Adrenal gland (tissue), 12 donors: ENCODE measurements around the gene FAM53B. TPM values are rescaled to one million over a fixed set of nuclear protein-coding genes. Genes with fewer than 3 reads are reported as not detected.

Experiments
- DNase-seq, 7 donors: peaks; one replicate each; pipeline ENCODE4 v3.0.0-alpha.2; 2019 to 2020
- H3K27ac ChIP-seq, 5 donors: fragments of 200-600 bp; sonication (generic) in 4 of 5; 1 replicate in 3 of 5; 2 replicates in 2 of 5; pipeline versions ENCODE4 v1.5.1 to v1.8.0; 2016 to 2020; ENCODE audit warnings: mild to moderate bottlenecking in 1 of 5
- H3K27me3 ChIP-seq: fragments of 200-600 bp; 2 replicates; pipeline ENCODE4 v1.8.0; 2021
- H3K36me3 ChIP-seq, 2 donors: fragments of 200-600 bp; replicated peaks in 1 of 2; 1 replicate in 1 of 2; 2 replicates in 1 of 2; pipeline versions ENCODE4 v1.5.1 to v1.8.0; 2018 to 2022
- H3K4me1 ChIP-seq, 2 donors: fragments of 200-600 bp; replicated peaks in 1 of 2; 1 replicate in 1 of 2; 2 replicates in 1 of 2; pipeline versions ENCODE4 v1.5.1 to v1.8.0; 2018 to 2021
- H3K4me3 ChIP-seq, 4 donors: fragments of 200-600 bp; sonication (generic) in 3 of 4; one replicate each; pipeline ENCODE4 v1.5.1; 2016 to 2018
- H3K9me3 ChIP-seq, 3 donors: fragments of 200-600 bp; sonication (generic) in 1 of 3; replicated peaks in 1 of 3; 1 replicate in 2 of 3; 2 replicates in 1 of 3; pipeline versions ENCODE4 v1.5.1 to v1.8.0; 2016 to 2021
- POLR2A ChIP-seq, 2 donors: fragments of 450-650 bp; IDR thresholded peaks; one replicate each; pipeline ENCODE4 v1.6.1; 2017; ENCODE audit warnings: antibody characterized with exemption in 2 of 2, mild to moderate bottlenecking in 2 of 2, moderate library complexity in 1 of 2
- WGBS, 4 donors: extraction: QIAGEN DNeasy Blood & Tissue Kit in 2 of 4; methylation state at CpG; one replicate each; pipeline versions ENCODE4 v1.1.5 to v1.1.7; 2013 to 2017; 5-methylcytosine and 5-hydroxymethylcytosine counted together
- intact Hi-C, 2 donors: fragments of 100-400 bp; cut with DNase I; formaldehyde crosslinking; loops; one replicate each; pipeline versions ENCODE4 v1.14.1 to v1.15.0; 2022 to 2023
- polyA plus RNA-seq, 3 donors: library from polyadenylated mRNA; stranded (reverse); fragments of 200-250 nt in 2 of 3; fragments of 350-450 nt in 1 of 3; fragmentation: Illumina TruSeq in 1 of 3; extraction: RNeasy Lipid Tissue Mini Kit (QIAGEN cat#74804) in 1 of 3; gene quantifications; one replicate each; pipeline ENCODE4 v1.2.3, GENCODE V29; 2013 to 2014
- total RNA-seq, 9 donors: library from RNA; depleted of rRNA in 4 of 9; stranded (reverse); fragments of >200 nt in 4 of 9; fragments of 120-200 nt in 1 of 9; fragmentation: NEBNext Ultra II Directional in 1 of 9; extraction: Animal tissue kit (Norgen Biotek cat#: 25700) in 1 of 9; gene quantifications; one replicate each; pipeline versions ENCODE4 v1.1.0 to v1.2.4, GENCODE V29; 2013 to 2023
- TF ChIP-seq, protein P1 (sequence below), 6 experiments: fragments of 450-650 bp in 4 of 6; fragments of 200-600 bp in 2 of 6; sonication (generic) in 1 of 6; IDR thresholded peaks; 1 replicate in 5 of 6; 2 replicates in 1 of 6; pipeline versions ENCODE4 v1.5.1 to v1.8.0; 2016 to 2021; ENCODE audit warnings: antibody characterized with exemption in 6 of 6, mild to moderate bottlenecking in 2 of 6, moderate library complexity in 1 of 6
- donor health status: healthy with polysubstance abuse.
- donor health status: Bipolar disorder and iron deficiency.
- donor health status: DM: yes; HTN: yes; CAD: no.
- donor health status: DM: no; HTN: no; CAD: no.
- donor health status: DM: no; HTN: no; CAD: no.
- donor health status: DM: yes; HTN: yes; CAD: no.

The FAM53B gene
- total and polyA plus RNA-seq, 12 donors = 15.1 to 90.9 (median 65.5) TPM

DNA sequence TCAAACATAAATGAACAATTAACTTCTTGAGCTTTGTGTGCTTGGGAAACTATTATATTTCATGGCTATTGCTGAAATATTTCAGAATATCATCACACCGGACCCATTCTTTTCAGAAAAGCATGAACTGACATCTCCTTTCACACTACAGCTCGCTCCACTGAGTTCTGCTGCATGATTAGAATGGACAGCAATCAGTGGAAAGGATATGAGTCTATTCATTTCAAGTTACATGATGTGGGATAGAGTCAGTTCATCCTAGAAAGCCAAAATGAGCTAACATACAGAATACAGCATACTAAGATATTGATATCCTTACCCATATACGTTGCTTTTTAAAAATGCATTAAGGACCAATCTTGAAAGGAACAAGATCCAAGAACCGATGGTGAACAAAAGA lies 1.1 kb upstream of the FAM53B start:
- 67 to 71% (median 68%) methylated on average over 4 of the region's 4 CpGs for WGBS, 4 donors
- peak overlapping the region in 3 of 5 donors; percentile 73 to 95 (median 85) for H3K27ac ChIP-seq
- no peak for DNase-seq
- intact Hi-C loops = loop anchor here in 1 of 2 donors (2.0 kb wide), 1 partner anchor 214 kb away; no protein-coding TSS in a partner anchor
- TF ChIP-seq POLR2A (IDR thresholded peaks at IDR 0.05) = no peak
- H3K4me1 ChIP-seq = peaks cover 29 to 35% of the 10 kb centered on the region in 2 donors
- H3K4me3 ChIP-seq = peak overlapping the region in 1 of 4 donors; percentile 79
- no peaks in the 10 kb centered on the region for H3K36me3 ChIP-seq
- no peaks in the 10 kb centered on the region for H3K9me3 ChIP-seq
- no peaks in the 10 kb centered on the region for H3K27me3 ChIP-seq

GRCh38 chr10:124743191-124744101 lies 732 bp downstream of the FAM53B start:
- 0 to 1% (median 0%) methylated on average over 41 to 101 of the region's 101 CpGs for WGBS, 4 donors
- Histone ChIP-seq H3K4me3 (peak overlapping the region; percentile 21 to 79 (median 46)), H3K4me1 (peaks cover 47 to 53% of the 10 kb centered on the region in 2 donors), H3K27me3 (no peaks in the 10 kb centered on the region), H3K27ac (peak overlapping the region; percentile 19 to 95 (median 90)), H3K9me3 (no peaks in the 10 kb centered on the region), H3K36me3 (no peaks in the 10 kb centered on the region)
- peak in 6 of 7 donors; percentile 47 to 71 (median 56) for DNase-seq
- TF ChIP-seq, protein P1, sequence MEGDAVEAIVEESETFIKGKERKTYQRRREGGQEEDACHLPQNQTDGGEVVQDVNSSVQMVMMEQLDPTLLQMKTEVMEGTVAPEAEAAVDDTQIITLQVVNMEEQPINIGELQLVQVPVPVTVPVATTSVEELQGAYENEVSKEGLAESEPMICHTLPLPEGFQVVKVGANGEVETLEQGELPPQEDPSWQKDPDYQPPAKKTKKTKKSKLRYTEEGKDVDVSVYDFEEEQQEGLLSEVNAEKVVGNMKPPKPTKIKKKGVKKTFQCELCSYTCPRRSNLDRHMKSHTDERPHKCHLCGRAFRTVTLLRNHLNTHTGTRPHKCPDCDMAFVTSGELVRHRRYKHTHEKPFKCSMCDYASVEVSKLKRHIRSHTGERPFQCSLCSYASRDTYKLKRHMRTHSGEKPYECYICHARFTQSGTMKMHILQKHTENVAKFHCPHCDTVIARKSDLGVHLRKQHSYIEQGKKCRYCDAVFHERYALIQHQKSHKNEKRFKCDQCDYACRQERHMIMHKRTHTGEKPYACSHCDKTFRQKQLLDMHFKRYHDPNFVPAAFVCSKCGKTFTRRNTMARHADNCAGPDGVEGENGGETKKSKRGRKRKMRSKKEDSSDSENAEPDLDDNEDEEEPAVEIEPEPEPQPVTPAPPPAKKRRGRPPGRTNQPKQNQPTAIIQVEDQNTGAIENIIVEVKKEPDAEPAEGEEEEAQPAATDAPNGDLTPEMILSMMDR (IDR thresholded peaks at IDR 0.05) = no peak
- no peak for TF ChIP-seq POLR2A (IDR thresholded peaks at IDR 0.05)
- intact Hi-C loops = loop anchor here (2.0 to 5.0 kb wide), 2 partner anchors 206 to 213 kb away; no protein-coding TSS in a partner anchor

DNA sequence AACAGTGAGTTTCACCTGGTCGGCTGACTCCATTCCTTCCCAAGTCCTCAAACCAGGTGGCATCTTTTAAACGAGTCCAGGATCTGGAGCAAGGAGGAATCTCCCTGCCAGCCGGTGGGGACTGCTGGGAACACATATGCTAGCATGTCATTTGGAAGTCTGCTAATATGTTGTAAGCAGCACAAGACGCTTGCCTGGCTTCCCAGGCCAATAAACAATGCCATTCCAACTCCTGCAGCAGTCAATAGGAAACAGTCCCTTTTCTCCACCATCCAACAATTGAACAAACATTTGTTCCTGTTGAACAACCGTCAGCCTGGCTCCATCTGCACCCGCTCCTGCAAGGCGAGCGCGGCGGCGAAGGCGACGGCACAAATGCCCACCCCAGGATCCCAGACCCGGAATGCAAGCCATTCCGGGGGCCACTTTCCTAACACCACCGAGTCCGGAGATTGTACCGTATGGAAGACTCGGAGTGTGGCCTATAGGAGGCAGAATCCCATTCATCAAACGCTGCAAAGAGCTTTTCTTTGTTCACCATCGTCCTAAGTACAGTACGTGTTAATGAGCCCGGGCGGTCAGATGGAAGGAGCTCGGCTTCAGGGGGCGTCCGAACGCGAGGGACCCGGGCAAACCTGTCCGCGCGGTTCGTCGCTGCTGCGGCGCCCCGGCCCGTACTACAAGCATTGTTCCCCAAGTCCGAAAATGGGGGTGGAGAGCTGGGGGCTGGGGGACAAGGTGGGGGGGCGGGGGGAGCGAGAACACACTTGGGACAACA lies 1.6 kb downstream of the FAM53B start:
- peak in 4 of 7 donors; percentile 35 to 71 (median 53) for DNase-seq
- H3K9me3 ChIP-seq = no peaks in the 10 kb centered on the region
- H3K36me3 ChIP-seq = no peaks in the 10 kb centered on the region
- TF ChIP-seq, protein P1 (IDR thresholded peaks at IDR 0.05) = no peak
- peak in 1 of 2 donors; percentile 20 for TF ChIP-seq POLR2A (IDR thresholded peaks at IDR 0.05)
- H3K27ac ChIP-seq = peak overlapping the region; percentile 19 to 95 (median 90)
- H3K27me3 ChIP-seq = no peaks in the 10 kb centered on the region
- H3K4me3 ChIP-seq = peak overlapping the region in 2 of 4 donors; percentile 55 to 79
- intact Hi-C loops = loop anchor here in 1 of 2 donors (5.0 kb wide), 1 partner anchor 205 kb away; no protein-coding TSS in a partner anchor
- WGBS, 4 donors = 4 to 7% (median 4%) methylated on average over 20 to 42 of the region's 42 CpGs
- peaks cover 56 to 61% of the 10 kb centered on the region in 2 donors for H3K4me1 ChIP-seq

DNA sequence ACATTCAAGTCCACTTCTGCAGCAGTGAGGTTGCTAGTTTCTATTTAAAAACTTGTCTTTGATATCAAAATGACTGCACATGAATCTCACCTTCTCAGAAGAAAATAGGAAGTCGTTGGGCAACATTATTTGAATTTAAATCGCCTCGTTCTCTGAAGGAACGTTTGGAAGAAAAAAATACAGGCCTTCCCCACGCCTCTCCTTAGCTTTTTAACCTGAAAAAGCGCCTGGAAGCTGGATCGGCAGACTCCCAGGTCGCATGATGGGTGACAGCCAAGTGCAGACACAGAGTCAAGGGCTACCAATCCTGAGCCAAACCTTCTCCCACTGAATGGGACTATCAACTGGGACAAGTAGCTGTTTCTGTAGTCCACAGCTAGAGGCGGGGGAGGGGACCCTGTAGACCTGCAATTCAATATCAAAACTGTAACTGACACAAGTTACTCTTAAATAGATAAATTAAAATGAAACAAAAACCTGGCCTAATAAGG lies 2.2 kb downstream of the FAM53B start:
- Histone ChIP-seq H3K4me3 (peak overlapping the region in 2 of 4 donors; percentile 55 to 79), H3K27ac (peak overlapping the region; percentile 44 to 95 (median 90)), H3K9me3 (no peaks in the 10 kb centered on the region), H3K36me3 (no peaks in the 10 kb centered on the region), H3K4me1 (peaks cover 62 to 68% of the 10 kb centered on the region in 2 donors), H3K27me3 (no peaks in the 10 kb centered on the region)
- TF ChIP-seq, protein P1 (IDR thresholded peaks at IDR 0.05) = no peak
- TF ChIP-seq POLR2A (IDR thresholded peaks at IDR 0.05) = no peak
- intact Hi-C loops = loop anchor here in 1 of 2 donors (5.0 kb wide), 1 partner anchor 205 kb away; no protein-coding TSS in a partner anchor
- 29 to 44% (median 31%) methylated on average over 9 of the region's 9 CpGs for WGBS, 4 donors
- peak in 4 of 7 donors; percentile 49 to 76 (median 56) for DNase-seq
